Measurements from ENCODE around the gene SFXN4.
A peak's percentile ranks its signal among the peaks of the same experiment; 100 is the strongest.
"Not testable (repeated sequence)": the region's sequence is repeated elsewhere in the genome, so short reads cannot be mapped to it uniquely, and the experiment has no call there.

The SFXN4 gene

DNA sequence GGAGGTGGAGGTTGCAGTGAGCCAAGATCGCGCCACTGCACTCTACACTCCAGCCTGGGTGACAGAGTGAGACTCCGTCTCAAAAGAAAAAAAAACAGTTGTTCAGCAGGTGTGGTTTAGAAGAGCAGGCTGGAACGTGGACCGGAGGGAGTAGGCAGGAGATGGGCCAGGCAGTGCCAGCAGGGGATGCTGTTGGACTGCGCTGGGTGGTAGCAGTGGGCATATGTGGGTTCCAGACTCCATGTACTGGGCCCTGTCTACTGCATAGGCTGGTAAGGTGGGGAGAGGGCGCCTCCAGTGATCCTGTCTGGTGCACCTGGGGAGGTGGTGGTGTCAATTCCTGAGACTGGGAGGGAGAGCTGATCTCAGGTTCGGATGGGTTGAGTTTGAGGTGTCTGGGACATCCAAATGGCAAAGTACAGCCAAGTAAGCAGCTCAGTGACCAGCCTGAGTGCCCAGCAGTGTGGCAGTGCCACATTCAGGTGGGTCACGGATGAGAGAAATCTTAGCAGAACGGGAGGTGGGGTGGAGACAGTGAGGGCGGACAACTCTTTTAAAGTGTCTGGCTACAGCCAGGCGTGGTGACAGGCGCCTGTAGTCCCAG, 25.9 kb downstream of the SFXN4 start:
- peak; percentile 51 for DNase-seq

DNA sequence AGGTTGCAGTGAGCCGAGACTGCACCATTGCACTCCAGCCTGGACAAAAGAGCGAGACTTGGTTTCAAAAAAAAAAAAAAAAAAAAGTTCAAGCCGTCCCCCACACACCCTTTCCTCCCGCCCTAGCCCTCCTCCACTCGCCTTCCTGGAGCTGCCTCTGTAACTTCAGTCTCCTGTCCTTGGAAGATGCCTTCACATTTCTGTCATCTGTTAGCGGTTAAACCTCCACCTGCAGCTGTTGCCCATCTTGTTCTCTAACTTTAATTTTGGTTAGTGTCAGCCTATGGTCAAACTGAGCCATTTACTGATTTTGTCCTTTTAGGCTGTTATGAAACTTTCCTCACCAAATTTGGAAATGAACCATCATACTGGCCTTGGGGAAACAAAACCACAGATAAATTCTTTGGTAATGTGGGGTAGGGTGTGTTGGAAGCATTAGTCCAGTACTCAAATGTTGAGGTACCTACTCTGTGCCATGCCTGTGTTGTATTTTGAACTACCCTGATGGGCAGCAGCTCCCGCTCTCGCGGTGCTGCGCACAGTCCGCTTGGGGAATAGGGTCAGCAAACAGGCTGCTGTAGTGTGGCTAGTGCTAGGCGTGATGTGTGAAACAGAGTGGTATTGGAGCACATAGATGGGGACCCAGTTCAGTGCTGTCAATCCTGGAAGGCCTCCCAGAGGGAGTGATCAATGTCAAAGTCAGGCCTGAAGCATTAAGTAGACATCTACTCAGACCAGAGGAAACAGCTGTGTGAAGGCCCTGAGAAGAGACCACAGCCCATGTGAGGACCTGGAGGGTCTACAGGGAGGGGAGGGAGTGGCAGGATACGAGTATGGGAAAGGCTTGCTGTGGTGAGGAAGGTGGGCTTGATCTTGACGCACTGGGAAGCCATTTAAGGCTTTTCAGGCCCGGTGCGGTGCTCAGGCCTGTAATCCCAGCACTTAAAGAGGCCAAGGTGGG, 26.9 kb downstream of the SFXN4 start:
- no peak for DNase-seq

DNA sequence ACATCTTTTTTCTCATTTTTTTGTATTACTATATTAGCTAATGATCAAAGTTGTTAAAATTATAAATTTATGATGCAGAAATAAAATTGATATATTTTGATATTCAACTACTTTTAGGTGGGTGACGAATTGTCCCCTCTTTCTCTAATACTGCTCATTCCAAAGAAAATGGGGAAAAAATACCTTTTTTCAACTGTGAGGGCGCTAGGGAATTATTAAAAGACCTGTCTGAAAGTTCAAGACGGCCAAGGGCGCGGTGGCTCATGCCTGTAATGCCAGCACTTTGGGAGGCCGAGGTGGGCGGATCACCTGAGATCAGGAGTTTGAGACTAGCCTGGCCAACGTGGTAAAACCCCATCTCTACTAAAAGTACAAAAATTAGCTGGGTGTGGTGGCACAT, 27.6 kb downstream of the SFXN4 start:
- DNase-seq: not testable (repeated sequence)

DNA sequence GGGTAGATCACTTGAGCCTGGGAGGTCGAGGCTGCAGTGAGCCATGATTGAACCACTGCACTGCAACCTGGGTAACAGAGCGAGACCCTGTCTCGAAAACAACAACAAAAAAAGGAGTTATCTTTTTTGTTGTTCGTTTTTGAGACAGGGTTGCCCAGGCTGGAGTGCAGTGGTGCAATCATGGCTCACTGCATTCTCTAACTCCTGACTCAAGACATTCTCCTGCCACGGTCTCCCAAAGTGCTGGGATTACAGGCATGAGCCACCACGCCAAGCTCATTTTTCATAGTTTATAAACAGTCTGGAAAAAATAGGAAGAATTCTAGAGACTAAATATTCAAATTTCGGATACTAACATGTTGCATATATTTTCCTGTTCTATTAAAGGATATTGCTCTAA, 29.4 kb downstream of the SFXN4 start:
- no peak for DNase-seq

DNA sequence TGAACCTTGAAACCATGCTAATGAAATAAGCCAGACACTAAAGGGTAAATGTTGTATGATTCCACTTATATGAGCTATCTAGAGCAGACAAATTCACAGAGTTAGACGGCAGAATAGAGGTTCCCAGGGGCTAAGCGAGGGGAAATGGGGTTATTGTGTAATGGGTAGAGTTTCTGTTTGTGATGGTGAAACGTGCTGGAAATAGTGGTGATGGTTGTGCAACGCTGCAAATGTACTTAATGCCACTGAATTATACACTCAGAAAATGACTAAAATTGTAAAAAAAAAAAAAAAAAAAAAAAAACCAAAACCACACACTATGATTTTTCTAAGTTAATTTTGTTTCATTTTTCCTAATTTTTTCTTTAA, 30.0 kb downstream of the SFXN4 start:
- DNase-seq: no peak

DNA sequence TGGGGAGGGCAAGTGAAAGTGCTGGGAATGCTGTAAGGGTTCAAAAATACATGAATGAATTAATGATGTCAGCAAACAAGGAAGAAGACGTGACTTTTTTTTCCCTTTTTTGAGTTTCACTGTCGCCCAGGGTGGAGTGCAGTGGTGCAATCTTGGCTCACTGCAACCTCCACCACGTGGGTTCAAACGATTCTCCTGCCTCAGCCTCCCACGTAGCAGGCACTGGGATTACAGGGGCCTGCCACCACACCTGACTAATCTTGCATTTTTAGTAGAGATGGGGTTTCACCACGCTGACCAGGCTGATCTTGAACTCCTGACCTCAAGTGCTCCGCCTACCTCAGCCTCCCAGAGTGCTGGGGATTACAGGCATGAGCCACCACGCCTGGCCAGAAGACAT, 31.6 kb downstream of the SFXN4 start:
- DNase-seq: no peak

DNA sequence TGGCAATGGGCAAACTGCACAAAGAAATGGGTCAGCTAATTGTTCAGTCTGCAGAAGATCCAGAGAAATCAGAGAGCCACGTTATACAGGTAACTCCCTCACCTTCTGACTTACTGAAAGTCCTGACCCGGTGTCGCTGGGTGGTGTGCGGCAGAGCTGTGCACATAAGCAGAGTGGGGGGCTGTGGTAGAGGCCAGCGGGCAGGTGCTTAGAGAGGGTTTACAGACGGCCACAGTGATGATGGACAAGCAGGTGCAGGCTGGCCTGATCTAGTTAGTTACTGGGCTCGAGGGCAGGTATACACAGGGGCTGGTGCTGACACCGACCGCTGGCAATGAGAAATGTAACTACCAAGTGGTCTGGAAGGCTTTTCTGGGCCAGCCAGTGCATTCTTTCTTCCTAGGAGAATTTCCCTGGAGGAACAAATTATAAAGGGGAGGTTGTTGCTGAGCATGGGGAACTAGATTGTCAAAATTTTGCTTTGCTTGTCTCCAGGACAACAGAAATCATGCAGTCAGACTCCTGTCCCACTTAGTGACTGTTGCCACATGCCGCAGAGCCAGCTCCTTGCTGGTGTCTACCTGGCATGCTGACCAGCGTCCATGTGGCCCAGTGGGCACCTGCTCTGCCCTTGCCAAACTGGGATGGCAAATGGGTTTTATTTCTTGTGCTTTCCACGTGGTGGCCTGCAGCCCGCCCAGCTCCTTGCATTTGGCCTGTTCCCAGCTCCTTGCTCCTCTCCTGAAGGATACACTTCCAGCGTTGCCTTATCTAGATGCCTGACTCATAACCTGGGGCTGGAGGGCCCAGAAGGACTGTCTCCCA, 32.8 kb downstream of the SFXN4 start:
- no peak for DNase-seq

DNA sequence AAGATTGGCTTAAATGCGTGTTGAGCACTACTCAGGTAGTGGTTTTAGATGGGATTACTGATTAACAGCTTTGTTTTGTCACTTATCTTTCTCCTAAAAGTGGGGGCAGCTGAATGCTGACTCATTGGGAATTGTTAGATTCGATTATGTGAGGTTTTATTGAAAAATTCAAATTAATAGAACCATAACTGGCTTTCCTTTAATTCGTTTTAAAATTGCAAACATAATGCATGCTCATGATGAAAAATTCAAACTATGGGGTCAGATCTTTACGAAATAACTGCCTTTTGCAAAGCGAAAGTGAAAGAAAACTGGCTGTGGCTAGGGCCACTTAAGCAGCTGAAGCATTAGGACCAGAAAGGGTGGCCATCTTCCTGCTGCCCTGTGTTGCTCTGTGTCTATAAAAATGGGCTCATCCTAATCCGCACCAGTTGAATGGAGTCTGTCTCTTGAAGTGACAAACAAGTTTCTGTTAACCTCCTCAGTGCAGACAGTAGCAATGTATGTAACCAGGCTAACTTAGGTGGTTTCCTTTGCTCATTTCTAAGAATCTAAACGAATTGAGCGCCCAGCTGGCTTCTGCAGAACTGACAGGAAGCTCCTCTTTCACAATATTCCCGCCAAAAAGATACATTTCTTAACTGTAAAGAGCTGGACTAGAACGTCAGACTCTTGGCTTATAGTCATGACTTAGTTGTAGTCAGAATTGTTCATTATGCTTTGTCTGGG, 33.8 kb downstream of the SFXN4 start:
- DNase-seq: peak; percentile 11

DNA sequence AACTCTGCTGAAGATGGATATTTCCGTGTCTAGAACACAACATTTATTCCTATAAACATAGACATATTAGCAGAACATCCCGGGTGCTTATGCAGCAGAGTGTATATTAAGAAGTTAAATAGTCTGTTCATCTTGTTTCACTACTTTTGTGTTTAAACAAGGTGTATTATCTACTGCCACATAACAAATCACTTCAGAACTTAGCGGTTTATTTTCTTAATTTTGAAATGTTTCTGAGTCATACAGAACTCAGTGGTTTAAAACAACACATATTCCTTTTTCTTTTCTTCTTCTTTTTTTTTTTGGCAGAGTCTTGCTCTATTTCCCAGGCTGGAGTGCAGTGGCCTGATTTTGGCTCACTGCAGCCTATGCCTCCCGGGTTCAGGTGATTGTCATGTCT, 35.8 kb downstream of the SFXN4 start:
- no peak for DNase-seq

DNA sequence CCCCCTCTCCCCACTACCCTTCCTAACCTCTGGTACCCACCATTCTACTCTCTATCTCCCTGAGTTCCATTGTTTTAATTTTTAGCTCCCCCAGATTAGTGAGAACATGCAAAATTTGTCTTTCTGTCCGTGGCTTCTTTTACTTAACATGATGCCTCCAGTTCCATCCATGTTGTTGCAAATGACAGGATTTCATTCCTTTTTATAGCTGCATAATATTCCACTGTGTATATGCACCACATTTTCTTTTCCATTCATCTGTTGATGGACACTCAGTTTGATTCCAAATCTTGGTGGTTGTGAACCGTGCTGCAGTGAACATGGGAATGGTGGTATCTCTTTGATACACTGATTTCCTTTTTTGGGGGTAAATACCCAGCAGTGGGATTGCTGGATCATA, 39.6 kb downstream of the SFXN4 start:
- no peak for DNase-seq

DNA sequence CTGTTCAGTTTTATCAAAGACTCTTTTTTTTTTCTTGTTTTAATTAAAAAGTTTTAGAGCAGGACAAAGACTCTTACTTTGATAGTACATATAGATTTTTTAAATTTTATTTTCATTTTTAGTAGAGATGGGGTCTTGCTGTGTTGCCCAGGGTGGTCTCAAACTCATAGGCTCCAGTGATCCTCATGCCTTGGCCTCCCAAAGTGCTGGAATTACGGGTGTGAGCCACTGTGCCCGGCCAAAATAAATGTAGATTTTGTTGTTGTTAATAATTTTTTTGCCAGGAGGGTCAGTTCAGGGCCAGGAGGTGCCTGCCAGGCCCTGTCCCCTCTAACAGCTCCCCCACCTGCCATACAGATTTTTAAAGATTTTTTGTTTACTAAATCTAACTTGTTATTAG, 44.6 kb downstream of the SFXN4 start:
- no peak for DNase-seq

DNA sequence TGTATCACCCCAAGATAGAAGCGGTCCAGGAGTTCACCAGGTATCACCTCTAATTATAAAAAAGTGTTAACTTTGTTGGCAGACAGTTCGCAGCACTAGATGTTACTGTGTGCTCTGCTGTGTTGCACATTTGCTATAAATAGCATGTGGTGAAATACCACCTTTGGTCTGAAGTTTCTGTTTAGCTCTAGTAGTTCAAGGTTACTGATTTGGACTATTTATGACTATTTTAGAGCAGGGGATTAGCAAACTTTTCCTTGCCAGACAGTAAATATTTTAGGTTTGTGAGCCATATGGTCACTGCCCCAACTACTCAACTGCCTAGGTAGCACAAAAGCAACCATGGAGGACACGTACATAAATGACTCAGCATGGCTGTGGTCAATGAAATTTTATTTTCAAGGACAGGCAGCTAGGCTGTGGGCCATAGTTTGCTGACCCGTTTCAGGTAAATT, 45.1 kb downstream of the SFXN4 start:
- DNase-seq: no peak

DNA sequence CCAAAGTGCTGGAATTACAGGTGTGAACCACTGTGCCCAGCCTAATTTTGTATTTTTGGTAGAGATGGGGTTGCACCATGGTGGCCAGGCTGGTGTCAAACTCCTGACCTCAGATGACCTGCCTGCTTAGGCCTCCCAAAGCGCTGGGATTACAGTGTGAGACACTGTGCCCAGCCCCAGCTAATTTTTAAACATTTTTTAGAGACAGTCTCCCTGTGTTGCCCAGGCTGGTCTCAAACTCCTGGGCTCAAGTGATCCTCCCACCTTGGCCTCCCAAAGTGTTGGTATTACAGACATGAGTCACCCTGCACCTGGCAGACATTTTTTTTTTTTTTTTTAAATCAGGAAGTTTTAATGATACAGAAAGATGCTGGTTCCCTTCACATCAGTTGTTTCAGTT, 46.1 kb downstream of the SFXN4 start:
- no peak for DNase-seq

DNA sequence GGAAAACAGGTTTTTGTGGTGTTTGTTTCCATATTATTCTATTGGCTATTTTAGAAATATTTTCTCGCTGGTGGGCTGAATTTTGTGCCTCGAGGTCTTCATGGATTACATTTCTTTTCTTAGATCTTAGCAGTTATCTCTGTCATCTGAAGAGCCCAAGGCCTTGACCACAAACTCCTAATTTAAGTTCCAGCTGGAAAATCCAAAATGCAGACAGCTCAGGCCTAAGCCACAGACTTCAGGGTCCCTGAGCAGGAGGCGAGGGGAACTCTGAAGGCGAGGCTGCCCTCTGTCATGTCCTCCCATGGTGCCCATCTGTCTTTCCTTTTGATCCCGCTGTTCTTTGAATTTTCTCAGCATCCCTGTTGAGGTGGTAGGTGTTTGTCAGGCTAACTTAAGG, 47.3 kb downstream of the SFXN4 start:
- DNase-seq: no peak

DNA sequence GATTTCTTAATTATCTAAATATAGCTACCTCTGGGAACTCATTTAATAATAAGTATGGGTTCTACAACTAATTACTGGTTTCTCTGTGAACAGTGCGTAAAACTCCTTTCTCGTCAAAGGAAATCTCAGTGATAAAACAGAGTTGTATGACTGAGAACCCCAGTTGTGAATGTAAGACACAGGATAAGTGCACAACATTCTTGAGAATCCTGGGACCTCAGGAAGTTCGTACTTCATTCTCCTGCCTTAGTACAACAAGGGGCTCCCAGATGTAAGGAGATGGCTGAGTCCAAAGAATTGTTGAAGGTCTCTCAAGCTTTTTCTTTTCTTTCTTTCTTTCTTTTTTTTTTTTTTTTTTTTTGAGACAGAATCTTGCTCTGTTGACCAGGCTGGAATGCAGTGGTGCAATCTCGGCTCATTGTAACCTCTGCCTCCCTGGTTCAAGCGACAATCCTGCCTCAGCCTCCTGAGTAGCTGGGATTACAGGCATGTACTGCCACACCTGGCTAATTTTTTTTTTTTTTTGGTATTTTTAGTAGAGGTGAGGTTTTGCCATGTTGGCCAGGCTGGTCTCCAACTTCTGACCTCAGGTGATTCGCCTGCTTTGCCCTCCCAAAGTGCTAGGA, 49.1 kb downstream of the SFXN4 start:
- DNase-seq: no peak

DNA sequence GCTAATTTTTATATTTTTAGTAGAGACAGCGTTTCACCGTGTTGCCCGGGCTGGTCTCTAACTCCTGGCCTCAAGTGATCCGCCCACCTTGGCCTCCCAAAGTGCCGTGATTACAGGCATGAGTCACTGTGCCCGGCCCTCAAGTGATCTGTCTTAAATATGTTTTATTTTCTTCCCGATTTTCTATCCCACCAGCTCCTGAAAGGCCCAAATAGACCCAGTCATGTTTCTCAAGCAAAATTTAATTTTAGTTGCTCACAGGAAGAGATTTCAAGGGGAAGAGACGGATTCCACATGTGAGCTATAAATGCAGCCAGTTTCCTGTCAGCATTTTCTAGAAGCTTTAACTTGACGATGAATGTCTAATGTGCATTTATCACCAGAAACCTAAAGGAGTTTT, 49.6 kb downstream of the SFXN4 start:
- no peak for DNase-seq

DNA sequence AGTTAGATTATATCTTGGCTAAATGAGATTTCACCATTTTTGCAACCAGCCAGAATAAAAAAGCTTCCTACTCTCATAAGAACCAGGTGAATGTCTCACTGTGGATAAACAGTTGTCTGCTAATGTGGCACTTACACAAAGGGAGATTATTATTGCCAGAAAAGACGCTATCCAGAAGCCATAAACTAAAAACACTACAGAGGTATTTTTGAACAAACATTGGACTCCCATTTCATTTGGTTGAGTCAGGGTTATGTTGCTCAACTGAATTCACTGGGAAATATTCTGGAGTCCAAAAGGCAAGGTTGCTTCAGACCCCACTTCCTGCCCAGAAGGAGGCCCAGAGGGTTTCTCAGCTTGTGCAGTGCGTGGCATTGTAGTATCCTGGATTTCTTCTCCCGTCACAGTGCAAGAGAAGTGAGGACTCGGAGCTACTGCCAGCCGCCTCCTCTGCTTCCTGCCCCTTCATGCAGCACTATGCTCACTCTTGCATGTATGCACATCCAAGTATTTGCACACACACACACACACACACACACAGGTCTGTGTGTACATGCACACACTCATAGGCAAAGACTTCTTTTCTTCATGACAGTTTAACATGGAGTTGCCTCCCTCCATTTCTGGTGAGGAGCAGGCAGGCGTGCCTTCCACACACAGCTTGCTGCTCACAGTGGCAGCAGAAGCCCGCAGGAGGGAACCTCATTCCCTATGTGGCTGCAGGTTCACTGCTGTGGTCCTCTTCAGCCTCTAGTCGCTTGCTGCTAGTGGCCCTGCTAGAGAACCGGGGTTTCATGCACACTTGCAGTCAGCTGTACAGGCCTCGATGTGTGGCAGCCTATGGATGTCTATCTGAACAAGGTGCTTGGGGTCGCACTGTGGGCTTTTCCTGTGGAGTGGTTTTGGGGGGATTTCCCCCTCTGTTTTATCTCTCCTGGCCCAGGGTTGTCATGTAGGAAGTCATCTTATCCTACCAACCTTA, 51.5 kb downstream of the SFXN4 start:
- no peak for DNase-seq

DNA sequence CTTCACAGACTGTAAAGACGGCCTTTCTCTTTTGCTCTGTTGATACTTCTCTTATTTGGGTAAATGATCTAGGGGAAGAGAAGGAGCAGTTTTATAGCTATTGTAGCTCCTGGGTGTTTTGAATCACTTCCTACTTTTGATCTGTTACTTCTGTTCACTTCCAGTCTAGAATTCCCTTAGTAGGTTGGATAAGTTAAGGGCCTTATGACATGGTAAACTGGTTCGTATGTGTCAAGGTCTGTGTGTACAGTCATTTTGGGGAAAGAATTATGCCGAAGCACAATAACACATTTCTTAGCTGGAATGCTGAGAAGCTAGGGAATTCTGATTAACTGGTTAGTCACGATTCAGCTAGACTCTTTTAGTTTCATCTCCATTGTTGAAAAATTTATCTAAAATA, 53.5 kb downstream of the SFXN4 start:
- no peak for DNase-seq

DNA sequence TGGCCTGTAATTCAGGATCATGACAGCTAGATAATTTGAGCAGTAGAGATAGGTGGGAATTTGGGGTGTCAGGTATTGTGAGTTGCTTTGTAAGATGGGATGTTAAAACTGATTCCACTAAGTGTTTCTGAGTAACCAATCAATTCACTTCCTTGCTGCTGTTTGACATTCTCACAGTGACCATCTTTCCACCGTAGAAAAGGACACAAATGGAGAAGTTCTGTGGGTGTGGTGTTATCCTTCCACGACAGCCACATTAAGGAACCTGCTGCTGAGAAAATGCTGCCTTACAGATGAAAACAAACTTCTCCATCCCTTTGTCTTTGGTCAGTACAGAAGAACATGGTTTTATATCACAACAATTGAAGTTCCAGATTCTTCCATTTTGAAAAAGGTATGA, 57.7 kb downstream of the SFXN4 start:
- DNase-seq: not testable (repeated sequence)

DNA sequence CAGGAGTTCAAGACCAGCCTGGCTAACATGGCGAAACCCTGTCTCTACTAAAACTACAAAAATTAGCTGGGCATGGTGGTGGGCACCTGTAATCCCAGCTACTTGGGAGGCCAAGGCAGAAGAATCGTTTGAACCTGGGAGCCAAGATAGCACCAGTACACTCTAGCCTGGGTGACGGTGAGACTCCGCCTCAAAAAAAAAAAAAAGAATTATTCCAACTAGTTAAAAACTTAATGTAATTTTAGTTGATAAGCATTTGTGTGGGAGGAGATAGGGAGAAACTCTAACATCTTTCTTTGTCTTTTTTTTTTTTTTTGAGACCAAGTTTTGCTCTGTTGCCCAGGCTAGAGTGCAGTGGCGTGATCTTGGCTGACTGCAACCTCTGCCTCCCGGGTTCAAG, 58.4 kb downstream of the SFXN4 start:
- not testable (repeated sequence) for DNase-seq

DNA sequence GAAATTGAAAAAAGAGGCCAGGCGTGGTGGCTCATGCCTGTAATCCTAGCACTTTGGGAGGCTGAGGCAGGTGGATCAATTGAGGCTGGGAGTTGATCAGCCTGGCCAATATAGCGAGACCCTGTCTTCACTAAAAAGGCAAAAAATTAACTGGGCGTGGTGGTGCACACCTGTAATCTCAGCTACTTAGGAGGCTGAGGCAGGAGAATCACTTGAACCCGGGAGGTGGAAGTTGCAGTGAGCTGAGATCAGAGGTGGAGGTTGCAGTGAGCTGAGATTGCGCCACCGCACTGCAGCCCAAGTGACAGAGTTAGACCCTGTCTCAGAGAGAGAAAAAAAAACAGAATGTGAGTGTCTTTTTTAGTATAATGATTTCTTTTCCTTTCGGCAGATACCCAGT, 59.6 kb downstream of the SFXN4 start:
- DNase-seq: not testable (repeated sequence)
